DMS 273 (cell line): Measurements from ENCODE around the gene SUSD1.

Source experiments
- DNase-seq: peaks from one replicate; lab custom pipeline; 2025; ENCODE audit not compliant: unreplicated experiment; lab: John Stamatoyannopoulos, UW

Gene SUSD1

DNA sequence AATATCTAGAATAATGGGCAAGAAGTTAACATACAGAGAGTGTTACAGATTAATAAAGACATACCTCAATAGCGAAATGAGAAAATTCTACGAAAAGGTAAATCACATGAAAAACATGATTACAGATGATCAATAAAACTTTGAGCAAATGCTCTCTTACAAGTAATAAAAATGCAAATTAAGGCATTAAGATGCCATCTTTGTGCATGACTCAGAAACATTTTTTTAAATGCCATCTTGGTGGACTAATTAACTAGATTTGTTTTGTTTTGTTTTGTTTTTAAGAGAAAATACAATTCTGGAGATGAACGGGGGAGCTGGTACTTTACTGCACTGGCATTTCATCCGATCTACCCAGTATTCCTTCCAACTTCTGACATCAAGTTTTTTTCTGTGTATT is 130.2 kb downstream of the SUSD1 start:
- no peak for DNase-seq

DNA sequence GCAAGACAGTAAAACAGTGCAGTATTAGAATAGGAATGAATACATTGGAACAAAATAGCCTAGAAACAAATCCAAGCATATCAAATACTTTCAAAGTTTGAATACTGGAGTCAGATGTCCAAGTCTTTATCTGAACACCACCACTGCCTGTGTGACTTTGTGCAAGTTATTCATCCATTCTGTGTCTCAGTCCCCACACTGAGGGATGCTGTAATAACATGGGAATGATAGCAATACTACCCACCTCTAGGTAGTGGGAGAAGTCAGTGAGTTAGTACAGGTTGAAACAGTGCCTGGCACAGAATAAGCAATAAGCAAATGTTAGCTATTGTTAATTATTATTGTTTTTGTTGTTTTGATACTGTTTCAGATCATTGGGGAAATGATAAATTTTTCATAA is 130.9 kb downstream of the SUSD1 start:
- no peak for DNase-seq

DNA sequence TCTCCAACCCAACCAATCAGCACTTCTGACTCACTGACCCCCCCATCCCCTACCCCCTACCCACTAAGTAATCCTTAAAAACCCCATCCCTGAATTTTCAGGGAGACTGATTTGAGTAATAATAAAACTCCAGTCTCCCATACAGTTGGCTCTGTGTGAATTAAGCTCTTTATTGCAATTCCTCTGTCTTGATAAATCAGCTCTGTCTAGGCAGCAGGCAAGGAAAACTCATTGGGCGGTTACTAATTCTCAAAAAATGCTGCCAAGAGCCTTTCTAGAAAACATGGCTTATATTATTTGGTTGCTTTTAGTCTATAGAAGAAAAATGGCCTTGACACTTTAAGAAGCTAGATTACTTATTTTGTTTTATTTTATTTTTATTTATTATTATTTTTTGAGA is 131.7 kb downstream of the SUSD1 start:
- DNase-seq, result no peak

DNA sequence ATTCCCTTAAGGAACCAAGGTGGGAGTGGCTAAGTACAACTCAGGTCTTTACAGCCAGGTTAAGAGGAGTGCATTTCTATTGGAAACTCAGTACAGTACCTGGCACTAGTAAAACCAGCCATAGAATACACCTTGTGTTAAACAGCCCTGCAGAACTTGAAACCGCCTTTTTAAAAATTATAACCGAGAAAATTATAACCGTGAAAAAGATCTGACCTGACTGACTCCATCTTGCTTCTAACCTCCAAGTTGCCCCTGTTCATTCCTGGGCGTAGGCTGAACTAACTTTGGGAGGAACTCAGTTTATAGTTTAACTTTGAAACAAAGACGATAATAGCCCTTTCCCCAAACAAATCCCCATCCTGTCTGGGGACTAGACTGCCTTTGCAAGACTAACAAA is 132.3 kb downstream of the SUSD1 start:
- DNase-seq, result no peak

DNA sequence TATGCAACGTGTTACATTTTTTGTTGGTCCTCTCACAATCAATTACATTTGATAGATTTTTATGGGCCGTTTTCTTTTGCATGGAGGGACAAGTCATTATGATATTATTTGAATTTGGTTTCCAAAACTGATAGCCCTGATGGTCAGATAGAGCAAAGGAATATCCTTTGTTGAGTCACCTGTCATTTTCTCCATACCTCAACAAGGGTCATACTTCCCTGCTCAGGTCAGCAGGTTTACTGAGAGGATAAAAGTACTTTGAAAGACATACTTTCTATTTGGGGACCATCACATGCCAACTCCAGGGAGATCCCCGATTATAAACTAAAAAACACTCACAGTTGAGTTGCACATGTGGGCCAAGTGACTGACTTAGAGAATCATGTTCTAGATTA is 132.9 kb downstream of the SUSD1 start:
- DNase-seq, result no peak

DNA sequence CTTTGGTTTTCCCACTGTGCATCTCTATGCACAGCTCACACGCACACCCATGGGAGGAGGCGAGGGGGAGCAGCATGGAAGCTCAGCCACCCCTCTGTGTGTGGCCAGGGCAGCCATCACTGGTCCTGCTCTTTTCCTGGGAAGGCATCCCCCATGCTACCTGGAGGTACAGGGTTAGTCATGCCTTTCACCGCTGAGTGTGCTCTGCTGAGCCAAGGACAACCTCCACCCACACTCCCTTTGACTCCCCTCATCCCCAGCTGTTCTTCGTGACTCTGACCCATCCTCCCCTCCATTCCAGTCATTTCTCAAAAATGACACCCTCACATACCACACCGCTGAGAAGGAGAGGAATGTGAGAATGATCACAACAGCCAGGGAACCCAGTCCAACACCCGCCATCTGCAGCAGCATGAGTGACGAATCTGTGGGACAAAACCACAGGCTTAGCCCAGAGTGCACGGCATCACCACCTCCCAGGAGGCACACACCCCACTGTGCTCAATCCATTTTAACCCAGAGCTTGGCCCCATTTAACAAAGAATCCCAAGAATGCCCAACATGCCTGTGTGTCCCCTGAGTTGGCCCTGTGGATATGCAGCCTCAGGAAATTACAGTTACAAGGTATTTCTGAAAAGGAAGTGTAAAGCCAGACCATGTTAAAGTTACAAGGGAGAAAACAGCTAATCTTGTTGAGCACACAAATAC is 133.4 kb downstream of the SUSD1 start:
- DNase-seq, result no peak

DNA sequence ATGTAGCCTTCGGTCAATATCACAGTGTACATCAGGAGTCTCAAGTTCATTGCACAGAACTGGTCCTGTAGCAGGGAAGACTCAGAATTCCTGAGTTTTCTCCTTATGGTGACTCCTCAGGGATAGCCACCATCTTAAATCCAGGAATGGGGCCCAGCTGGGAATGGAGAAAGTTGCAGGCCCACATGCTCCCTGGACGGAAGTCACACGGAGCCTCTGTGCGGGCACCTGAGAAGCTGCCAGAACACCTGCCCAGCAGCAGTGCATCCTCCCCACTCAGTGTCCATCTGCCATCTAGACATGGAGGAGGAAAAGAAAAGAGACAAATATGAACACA is 133.9 kb downstream of the SUSD1 start:
- no peak for DNase-seq

DNA sequence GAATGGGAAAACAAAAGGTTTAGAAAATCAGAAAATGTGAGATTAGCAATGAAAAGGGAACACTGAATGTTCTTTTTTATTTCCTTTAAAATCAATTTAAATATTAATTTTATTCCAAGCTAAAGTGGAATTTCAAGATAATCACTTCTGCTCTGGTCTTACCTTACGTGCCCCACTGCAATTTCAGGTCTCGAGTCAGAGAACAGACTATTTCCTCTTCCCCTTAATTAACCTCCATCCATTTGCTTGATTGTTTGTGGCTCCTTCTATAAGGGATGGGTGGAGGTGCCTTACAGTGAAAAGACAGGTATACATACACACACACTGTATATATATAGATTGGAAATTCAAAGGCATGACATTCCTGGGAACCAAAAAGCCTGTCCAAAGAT is 137.1 kb downstream of the SUSD1 start:
- DNase-seq, result no peak

DNA sequence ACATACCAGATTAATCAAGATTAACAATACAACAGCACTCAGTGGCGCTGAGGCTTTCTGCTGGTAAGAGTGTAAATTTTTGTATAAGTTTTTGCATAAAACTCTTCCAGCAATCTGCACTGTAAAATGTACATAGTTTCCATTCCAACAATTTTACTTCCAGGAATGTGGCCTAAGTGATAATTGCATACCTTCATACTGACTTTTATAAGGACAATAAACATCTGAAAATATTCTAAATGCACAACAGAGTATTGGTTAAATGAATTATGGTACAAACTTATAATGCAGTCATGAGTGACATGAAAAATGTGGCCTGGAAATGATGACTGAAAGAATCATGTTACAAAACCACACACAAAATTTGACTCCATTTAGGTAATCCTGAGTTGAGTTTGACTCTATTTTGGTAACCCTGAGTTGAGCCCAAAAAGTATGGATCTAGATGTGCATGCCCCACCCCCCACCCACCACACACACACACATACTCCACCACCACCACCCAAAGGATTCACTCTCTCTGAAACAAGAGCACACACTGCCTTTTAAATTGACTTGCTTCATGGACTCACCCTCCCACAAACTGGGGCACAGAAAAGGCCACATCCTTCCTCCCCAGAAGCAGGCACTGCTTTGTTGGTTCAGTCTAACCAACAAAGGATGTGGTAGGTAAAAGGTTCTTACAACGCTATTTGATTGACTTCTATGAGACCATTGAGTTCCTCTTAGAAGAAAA is 137.6 kb downstream of the SUSD1 start:
- DNase-seq, result no peak

DNA sequence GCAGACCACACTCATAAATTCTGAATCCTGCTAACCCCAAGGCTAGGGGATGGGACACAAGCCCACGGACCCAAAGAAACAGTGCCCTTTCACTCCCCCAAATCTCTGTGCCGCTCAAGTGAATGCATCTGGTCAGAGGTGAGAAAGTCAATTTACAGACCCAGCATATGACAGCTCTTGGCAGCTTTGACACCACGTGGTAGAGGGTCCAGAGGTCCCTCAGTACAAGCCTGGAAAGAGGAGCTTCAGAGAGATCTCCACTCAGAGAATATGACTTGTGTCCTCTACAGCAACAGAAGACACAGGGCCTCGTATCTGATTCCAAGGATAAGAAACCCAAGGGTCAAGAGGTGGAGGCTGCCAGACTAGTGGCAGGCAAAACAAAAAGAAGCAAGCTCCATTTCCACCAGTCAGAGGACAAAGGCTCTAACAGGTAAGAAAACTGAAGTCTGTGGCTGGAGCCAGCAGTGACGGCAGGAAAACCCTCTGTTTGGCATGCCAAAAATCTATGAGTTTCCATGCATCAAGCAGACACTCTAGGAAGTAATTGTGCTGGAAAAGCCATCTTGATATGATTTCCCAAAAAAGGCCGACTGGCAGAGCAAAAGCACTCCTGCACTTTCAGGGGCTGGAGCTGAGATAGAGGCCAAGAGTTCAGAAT is 139.8 kb downstream of the SUSD1 start:
- DNase-seq, result no peak

DNA sequence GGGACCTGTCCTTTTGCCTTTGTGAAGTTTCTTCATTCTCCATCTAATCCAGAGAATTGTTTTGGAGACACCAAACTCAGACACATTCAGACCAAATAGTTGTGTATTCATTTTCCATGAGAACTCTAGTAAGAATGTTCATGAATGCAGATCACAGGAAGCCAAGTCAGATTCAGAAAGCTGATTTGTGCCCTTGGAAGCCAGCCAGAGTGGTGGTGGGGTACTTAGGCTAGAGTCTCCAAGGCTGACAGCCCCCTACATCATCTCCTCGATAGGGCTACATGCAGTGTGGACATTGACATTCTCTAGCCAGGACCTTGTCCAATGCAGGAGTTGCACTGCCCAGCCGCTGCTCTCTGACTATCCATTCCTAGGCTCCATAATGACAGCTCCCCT is 140.9 kb downstream of the SUSD1 start:
- no peak for DNase-seq

DNA sequence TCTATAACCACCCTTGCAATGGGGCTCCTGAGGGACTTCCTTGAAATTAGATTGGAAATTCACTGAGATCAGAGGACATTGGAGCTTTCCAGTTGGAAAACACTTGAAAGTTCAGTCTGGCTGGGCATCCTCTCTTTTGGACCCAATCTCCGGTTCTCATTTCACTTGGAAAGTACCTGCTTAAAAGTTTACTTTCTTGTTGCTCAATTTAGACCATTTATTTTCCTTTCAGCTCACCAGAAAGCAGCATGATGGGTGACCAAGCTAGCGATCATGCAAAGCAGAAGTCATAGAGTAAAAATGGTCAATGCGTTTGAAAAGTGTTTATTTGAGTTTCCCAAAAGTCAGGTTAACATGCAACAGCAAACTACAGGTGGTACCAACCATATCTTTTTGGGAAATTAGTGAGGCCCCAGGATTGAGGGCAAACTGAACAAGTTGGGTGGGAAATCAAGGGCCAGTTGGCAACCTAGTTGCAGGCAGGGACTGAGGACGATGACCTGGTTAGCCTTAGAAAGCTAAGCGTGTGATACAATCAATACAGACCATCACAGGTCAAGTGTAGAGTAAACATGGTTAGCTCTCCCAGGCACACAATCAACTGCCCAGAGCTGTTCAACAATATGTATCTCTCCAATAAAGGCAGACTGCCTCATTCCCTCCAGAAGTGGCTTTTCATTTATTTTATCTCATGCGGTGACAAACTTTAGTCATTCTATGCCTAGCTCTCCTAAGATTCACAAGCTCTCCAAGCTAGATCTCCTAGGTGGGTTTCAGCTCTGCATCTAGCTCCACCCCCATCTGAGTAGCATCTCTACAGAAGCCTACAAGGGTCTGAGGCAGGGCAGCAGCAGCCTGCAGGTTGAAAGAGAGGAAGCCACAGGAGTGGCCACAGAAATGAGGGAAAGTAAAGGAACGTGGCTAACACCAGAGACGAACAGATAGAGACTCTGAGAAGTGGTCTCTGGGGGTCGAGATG is 141.6 kb downstream of the SUSD1 start:
- no peak for DNase-seq

DNA sequence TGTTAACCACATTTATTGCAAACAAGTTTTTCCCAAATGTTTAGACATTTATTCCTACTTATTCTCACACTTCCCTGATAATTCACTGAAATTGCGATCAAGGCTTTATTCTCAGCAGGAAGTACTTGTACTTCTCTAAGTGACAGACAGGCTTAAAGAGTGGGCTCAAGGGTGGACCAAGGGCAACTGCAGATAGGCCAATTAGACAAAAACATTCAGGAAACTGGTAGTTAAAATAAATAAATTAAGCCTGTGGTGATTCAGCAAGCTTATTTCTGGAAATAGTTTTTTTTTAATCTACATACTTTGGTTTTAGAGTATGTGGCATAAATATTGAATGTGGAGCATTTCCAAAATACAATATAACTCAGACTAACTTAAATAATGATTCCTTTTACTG is 142.4 kb downstream of the SUSD1 start:
- DNase-seq, result no peak

DNA sequence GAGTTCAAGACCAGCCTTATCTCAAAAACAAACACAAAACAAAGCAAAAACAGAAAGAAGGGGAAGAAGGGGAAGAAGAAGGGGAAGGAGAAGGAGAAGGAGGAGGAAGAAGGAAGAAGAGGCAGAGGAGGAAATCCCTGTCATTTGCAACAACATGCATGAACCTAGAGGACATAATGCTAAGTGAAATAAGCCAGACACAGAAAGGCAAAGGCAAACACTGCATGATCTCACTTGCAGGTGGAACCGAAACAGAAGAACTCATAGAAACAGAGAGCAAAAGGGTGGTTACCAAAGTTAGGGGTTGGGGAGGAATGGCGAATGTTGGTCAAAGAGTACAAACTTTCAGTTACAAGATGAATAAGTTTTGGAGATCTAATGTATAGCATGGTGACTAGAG is 143.1 kb downstream of the SUSD1 start:
- no peak for DNase-seq

DNA sequence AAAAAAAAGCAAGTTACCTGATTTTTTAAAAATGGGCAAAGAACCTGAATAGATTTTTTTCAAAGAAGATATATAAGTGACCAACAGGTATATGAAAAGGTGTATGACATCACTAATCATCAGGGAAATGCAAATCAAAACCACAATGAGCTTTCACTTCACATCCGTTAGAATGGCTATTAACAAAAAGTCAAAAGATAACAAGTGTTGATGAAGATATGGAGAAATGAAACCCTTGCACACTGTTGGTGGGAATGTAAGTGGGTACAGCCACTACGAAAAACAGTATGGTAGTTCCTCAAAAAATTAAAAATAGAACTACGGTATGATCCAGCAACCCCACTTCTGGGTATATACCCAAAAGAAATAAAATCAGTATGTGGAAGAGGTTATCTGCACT is 143.7 kb downstream of the SUSD1 start:
- no peak for DNase-seq

DNA sequence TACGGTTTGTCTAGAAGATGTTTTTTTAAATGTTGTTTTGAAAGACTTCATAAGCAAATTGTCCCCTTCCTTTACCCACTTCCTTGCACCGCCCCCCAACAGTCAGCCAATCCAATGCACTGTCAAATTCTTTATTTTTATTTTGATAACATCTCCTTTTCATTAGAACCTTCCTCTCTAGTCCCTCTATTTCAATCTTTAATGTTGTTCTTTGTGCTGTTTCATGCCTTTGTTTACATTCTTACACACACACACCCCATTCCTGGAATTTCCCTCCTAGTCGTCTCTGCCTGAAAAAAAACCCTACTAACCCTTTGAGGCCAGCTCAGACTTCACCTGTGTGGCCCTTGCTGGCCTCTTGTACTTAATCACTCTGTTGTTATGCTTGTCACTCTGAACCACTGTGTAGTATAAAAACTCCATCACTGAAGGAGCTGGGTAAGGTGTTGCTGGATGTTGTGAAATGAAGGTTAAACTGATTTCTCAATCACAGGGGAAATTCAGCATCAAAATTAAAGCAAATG is 145.1 kb downstream of the SUSD1 start:
- DNase-seq, result no peak

DNA sequence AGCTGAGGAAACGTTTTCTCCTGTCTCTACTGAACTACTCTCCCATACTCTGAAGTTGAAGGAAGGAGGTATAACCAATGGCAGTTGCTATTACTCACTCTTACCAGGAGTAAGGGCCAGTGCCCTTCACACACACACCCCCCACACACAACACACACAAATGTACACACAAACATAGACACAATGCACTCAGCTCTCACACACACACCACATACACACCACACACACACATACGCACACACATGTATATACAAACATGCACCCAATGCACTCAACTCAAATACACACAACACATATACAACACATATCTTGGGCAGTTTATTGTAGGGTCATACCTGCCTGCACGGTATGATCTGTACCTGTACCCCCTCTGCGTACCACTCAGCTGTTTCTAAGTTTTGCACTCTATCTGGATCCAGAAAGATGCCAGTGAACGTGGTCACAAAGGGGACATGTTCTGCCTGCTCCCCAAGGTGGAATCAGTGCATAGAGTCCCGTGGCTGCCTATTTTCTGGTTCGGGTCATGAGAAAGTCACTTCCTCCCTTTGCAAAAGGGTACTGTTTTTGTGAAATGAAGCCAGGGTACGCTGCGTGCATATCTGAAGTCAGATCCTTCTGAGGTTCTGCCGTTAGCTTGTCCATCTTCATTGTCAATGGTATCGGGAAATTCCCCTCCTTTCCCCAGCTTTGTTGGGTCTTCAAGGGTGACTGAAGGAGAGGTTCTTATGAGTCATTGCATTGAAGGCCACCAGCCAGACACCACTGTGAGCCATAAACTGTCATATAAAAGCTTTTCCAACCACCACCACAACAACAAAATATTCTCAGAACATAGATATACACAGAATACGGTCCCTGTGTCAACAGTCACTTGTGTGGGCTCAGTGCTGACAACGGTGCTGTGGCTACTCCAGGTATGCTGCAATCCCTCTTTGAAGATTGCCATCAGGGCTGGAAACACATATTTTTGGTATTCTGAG is 146.6 kb downstream of the SUSD1 start:
- no peak for DNase-seq

DNA sequence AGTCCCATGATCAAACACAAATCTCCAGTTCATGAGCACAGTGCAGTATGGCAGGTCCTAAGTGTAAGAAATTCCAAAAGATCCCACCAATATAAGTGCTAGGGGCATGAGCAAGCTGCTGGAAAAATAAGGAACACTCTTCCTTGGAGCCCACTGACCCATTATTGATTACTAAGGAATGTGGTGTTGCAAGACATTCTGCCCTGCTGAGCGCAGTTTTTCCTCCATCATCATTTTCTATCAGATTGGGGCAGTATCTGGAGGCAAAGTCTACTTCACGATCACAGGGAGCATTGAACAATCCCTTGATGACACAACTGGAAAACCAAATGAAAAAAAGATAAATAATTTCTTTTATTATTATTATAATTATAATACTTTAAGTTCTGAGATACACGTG is 149.2 kb downstream of the SUSD1 start:
- DNase-seq, result no peak

DNA sequence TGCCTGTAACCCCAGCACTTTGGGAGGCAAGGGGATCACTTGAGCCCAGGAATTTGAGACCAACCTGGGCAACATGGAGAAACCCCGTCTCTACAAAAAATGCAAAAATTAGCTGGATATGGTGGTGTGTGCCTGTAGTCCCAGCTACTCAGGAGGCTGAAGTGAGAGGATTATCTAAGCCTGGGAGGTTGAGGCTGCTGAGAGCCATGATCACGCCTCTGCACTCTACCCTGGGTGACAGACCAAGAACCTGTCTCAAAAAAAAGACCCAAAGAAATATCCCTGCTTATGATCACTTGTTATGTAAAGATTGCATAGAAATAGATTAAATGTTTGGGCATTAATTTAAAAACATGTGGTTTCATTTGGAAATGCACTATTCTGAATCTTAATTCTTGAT is 153.4 kb downstream of the SUSD1 start:
- DNase-seq, result no peak
